GM12872 (cell line): ENCODE results near the gene ROR1.

Experiments used
- CTCF ChIP-seq: IDR thresholded peaks from 3 replicates; pipeline ENCODE4 v1.5.1; 2011; ENCODE audit warnings: low read depth, mild to moderate bottlenecking, low read length, moderate library complexity; ENCODE audit not compliant: insufficient read depth

The ROR1 gene

GRCh38 chr1:63748641-63749040 lies 25.2 kb upstream of the ROR1 start:
- no peak for TF ChIP-seq CTCF

GRCh38 chr1:63750721-63751120 lies 23.1 kb upstream of the ROR1 start:
- no peak for TF ChIP-seq CTCF

GRCh38 chr1:63752176-63752575 lies 21.6 kb upstream of the ROR1 start:
- TF ChIP-seq CTCF, result no peak

GRCh38 chr1:63753591-63753990 lies 20.2 kb upstream of the ROR1 start:
- no peak for TF ChIP-seq CTCF

DNA sequence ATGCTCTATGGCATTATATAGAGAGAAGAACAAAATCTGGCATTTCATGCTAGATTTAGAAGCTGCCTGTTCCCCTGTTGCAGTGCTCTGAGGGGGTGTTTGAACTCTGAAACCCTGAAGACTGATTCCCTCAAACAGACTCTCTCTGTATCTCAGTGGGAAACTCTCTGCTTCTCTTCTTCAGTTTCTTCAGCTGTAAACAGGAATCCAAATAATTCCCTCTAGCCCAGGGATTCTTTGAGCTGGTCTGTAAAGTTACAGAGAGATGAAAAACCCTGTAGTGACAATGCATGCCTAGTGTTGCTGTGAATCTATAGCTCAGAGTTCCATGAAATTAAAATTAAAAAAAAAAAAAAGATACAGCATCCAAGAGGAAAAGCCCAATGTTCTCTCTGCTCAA lies 17.0 kb upstream of the ROR1 start:
- no peak for TF ChIP-seq CTCF

- no peak for TF ChIP-seq CTCF
Observed at GRCh38 chr1:63757334-63757733, 16.5 kb upstream of the ROR1 start.

DNA sequence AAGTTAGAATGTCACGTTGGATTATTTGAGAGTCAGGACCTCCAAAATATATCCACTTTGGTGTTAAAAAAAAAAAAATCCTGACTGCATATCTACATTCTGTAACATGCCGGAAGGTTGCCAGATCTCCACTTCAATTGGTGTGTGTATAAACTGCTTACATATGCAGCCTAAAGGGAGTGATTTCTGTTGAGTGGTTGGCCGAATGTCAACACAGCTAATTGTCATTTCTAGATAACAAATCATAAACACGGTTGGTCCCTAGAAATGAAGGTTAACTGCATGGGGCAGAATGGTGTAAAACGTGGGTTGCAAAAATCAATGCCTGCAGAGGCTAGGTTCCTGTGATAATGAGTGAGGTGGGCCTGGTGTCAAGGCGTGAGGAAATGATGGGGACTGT lies 15.0 kb upstream of the ROR1 start:
- no peak for TF ChIP-seq CTCF

DNA sequence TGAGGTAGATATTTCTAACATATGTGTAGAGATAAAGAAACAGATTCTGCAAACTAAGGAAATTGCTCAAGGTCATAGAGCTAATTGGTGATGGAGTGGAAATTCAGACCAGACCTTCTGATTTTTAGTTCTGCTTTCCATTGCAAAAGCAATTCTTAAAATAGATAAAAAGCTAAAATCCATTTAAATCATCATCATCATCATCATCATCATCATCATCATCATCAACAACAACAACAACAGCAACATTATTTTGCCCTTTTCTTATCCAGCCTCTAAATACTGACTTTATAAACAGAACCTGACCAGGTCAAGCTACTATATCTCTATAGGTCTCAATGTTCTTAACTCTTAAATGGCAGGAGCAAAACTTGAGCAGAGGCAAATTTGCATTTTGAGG lies 14.0 kb upstream of the ROR1 start:
- no peak for TF ChIP-seq CTCF
